ENCODE results near the gene UVRAG. TPM values are rescaled to one million over a fixed set of nuclear protein-coding genes. Genes with fewer than 3 reads are reported as not detected.

UVRAG gene
- total and polyA plus RNA-seq, 2 donors (not counting 1 experiment from before 2014, with no cell fraction given) = 37.7 to 94.1 TPM

DNA sequence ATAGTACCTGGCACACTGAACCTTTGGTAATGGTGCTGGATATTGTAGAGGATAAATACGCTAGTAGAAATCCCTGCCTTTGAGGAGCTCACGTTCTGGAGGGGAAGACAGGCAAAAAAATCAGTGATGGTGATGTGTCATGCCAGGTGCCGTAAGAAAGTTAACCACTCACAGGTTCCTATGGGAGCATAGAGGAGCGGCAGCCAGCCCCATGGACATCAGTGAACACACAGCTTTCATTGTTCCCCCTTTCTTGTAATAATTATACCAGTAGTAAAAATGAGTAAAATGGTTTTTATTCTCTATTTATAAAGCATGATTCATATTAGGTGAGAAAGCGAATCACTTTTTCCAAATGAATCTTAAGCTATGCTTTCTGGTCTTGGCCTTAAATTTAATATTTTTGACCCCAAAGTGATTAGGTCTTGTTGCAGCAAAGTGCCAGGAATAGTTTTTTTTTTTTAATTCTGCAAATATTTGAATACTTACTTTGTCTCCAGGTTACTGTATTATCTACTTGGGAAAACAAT is 57.9 kb downstream of the UVRAG start:
- H3K27ac Mint-ChIP-seq = peak overlapping the region; percentile 94

More for the DNA sequence above, 57.9 kb downstream of the UVRAG start:
- peaks cover 60% of the 10 kb centered on the region for H3K4me1 Mint-ChIP-seq
- peak overlapping the region; percentile 60 for H3K9ac ChIP-seq (ENCODE audit: low read length)
- H3K4me1 ChIP-seq (ENCODE audit: control insufficient read depth in 2 of 2, insufficient read depth in 2 of 2, low read length in 2 of 2) = peaks cover 42 to 50% of the 10 kb centered on the region in 2 donors
- H3K4me3 Mint-ChIP-seq = peak overlapping the region; percentile 84
- no peaks in the 10 kb centered on the region for H3K27me3 ChIP-seq (replicated peaks in 1 of 4; ENCODE audit: control extremely low read depth in 1 of 4, control insufficient read depth in 3 of 4, insufficient read depth in 4 of 4, low read length in 3 of 4)
- no peaks in the 10 kb centered on the region for H3K27me3 Mint-ChIP-seq
- H4K20me1 ChIP-seq (ENCODE audit: control insufficient read depth, insufficient read depth, low read length, poor library complexity, severe bottlenecking) = peaks cover 23% of the 10 kb centered on the region
- H3K27ac ChIP-seq (ENCODE audit: low read length in 2 of 2) = peak overlapping the region; percentile 73 to 81
- H3K4me3 ChIP-seq (ENCODE audit: control extremely low read depth in 1 of 5, extremely low read depth in 1 of 5, insufficient read depth in 1 of 5, low read depth in 2 of 5, low read length in 4 of 5) = peak overlapping the region in 3 of 5 experiments; percentile 41 to 55 (median 42)
- DNase-seq (peak; percentile 22), ATAC-seq (ENCODE audit: low read depth) (peak; percentile 9)
- H3K9me3 Mint-ChIP-seq (ENCODE audit: insufficient read depth) = no peaks in the 10 kb centered on the region
- no CpG with 5 or more reads among the region's 5 CpGs for WGBS (ENCODE audit: insufficient coverage)
- H3K9me3 ChIP-seq (ENCODE audit: control extremely low read depth in 1 of 3, control insufficient read depth in 2 of 3, insufficient read depth in 1 of 3, low read length in 2 of 3) = no peaks in the 10 kb centered on the region
- POLR2A ChIA-PET = interaction anchor here (1.0 kb wide), 1 partner anchor 49 kb away, joined by 5 read pairs; no protein-coding TSS in a partner anchor
- H3K4me2 ChIP-seq (replicated peaks; ENCODE audit: low read depth, low read length, poor library complexity, severe bottlenecking) = peak overlapping the region; percentile 80
- CTCF ChIA-PET = interaction anchor here (0.7 to 12.7 kb wide), 18 partner anchors 9 to 449 kb away, joined by 3 to 405 read pairs (median 4); partner anchors contain the start of gene UVRAG
- no peaks in the 10 kb centered on the region for H3K36me3 ChIP-seq (replicated peaks in 1 of 2; ENCODE audit: control extremely low read depth in 1 of 2, control insufficient read depth in 1 of 2, extremely low read depth in 1 of 2, insufficient read depth in 2 of 2, low read length in 1 of 2)
- intact Hi-C loops (cut with micrococcal nuclease) = loop anchor here (1.0 kb wide), 1 partner anchor 18 kb away; no protein-coding TSS in a partner anchor
- H3K79me2 ChIP-seq (ENCODE audit: control insufficient read depth, insufficient read depth, low read length) = peaks cover 82% of the 10 kb centered on the region
- TF ChIP-seq EZH2 (IDR thresholded peaks at IDR 0.05; ENCODE audit: borderline replicate concordance, insufficient read depth, low read depth, low read length, poor library complexity, severe bottlenecking) = no peak
- TF ChIP-seq, protein P1, sequence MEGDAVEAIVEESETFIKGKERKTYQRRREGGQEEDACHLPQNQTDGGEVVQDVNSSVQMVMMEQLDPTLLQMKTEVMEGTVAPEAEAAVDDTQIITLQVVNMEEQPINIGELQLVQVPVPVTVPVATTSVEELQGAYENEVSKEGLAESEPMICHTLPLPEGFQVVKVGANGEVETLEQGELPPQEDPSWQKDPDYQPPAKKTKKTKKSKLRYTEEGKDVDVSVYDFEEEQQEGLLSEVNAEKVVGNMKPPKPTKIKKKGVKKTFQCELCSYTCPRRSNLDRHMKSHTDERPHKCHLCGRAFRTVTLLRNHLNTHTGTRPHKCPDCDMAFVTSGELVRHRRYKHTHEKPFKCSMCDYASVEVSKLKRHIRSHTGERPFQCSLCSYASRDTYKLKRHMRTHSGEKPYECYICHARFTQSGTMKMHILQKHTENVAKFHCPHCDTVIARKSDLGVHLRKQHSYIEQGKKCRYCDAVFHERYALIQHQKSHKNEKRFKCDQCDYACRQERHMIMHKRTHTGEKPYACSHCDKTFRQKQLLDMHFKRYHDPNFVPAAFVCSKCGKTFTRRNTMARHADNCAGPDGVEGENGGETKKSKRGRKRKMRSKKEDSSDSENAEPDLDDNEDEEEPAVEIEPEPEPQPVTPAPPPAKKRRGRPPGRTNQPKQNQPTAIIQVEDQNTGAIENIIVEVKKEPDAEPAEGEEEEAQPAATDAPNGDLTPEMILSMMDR (IDR thresholded peaks at IDR 0.05) = no peak
- peak overlapping the region; percentile 2 for H2AFZ ChIP-seq (ENCODE audit: insufficient read depth, low read depth, low read length, poor library complexity, severe bottlenecking)
